Subcutaneous abdominal adipose tissue (tissue), 5 donors: ENCODE data around the gene EGFR.

Source experiments
- H3K27ac ChIP-seq: one replicate; pipeline ENCODE4 v1.7.0; 2013; ENCODE audit warnings: low read depth, mild to moderate bottlenecking, inconsistent platforms, low read length, moderate library complexity
- H3K27me3 ChIP-seq, 5 donors: one replicate each; pipeline ENCODE4 v1.7.0; 2013; ENCODE audit warnings: low read length in 5 of 5, inconsistent platforms in 1 of 5; ENCODE audit not compliant: control insufficient read depth in 5 of 5, insufficient read depth in 4 of 5
- H3K36me3 ChIP-seq, 5 donors: one replicate each; pipeline ENCODE4 v1.7.0; 2013; ENCODE audit warnings: low read length in 5 of 5; ENCODE audit not compliant: control insufficient read depth in 5 of 5, insufficient read depth in 5 of 5
- H3K4me1 ChIP-seq, 5 donors: one replicate each; pipeline ENCODE4 v1.7.0; 2013; ENCODE audit warnings: low read length in 5 of 5, mild to moderate bottlenecking in 3 of 5, moderate library complexity in 1 of 5; ENCODE audit not compliant: control insufficient read depth in 5 of 5, insufficient read depth in 5 of 5
- H3K4me3 ChIP-seq, 5 donors: one replicate each; pipeline ENCODE4 v1.7.0; 2013; ENCODE audit warnings: low read length in 5 of 5, low read depth in 1 of 5
- H3K9ac ChIP-seq, 5 donors: one replicate each; pipeline ENCODE4 v1.7.0; 2013; ENCODE audit warnings: low read length in 5 of 5, mild to moderate bottlenecking in 4 of 5, moderate library complexity in 3 of 5
- H3K9me3 ChIP-seq, 5 donors: one replicate each; pipeline ENCODE4 v1.7.0; 2013; ENCODE audit warnings: low read length in 5 of 5; ENCODE audit not compliant: control insufficient read depth in 5 of 5
- donor health status: healthy.
- donor health status: healthy.
- donor health status: healthy.
- donor health status: healthy.
- donor health status: healthy.

EGFR gene

GRCh38 chr7:55022002-55022985 is 3.5 kb downstream of the EGFR start:
- peaks cover 0 to 4% (median 0%) of the 10 kb centered on the region in 5 donors for H3K27me3 ChIP-seq
- peak overlapping the region; percentile 81 for H3K27ac ChIP-seq
- H3K4me3 ChIP-seq, result peak overlapping the region; percentile 27 to 87 (median 75)
- H3K36me3 ChIP-seq, result no peaks in the 10 kb centered on the region
- peaks cover 2 to 86% (median 73%) of the 10 kb centered on the region in 5 donors for H3K4me1 ChIP-seq
- H3K9me3 ChIP-seq, result no peaks in the 10 kb centered on the region
- peak overlapping the region in 4 of 5 donors; percentile 11 to 90 (median 78) for H3K9ac ChIP-seq

GRCh38 chr7:55023841-55024505 is 5.2 kb downstream of the EGFR start:
- Histone ChIP-seq H3K9ac (no peak overlapping the region), H3K27me3 (no peaks in the 10 kb centered on the region), H3K9me3 (no peaks in the 10 kb centered on the region), H3K36me3 (no peaks in the 10 kb centered on the region), H3K4me1 (peaks cover 2 to 75% (median 68%) of the 10 kb centered on the region in 5 donors), H3K4me3 (no peak overlapping the region), H3K27ac (peak overlapping the region; percentile 74)

- peaks cover 2 to 75% (median 66%) of the 10 kb centered on the region in 5 donors for H3K4me1 ChIP-seq
- H3K27ac ChIP-seq, result peak overlapping the region; percentile 74
Measured at GRCh38 chr7:55024776-55025175, 6.0 kb downstream of the EGFR start.

GRCh38 chr7:55026086-55026790 is 7.4 kb downstream of the EGFR start:
- H3K27ac ChIP-seq, result peak overlapping the region; percentile 74
- no peaks in the 10 kb centered on the region for H3K9me3 ChIP-seq
- H3K9ac ChIP-seq, result peak overlapping the region in 1 of 5 donors; percentile 46
- peaks cover 2 to 66% (median 58%) of the 10 kb centered on the region in 5 donors for H3K4me1 ChIP-seq
- H3K36me3 ChIP-seq, result peaks cover 0 to 3% (median 0%) of the 10 kb centered on the region in 5 donors
- no peaks in the 10 kb centered on the region for H3K27me3 ChIP-seq
- H3K4me3 ChIP-seq, result no peak overlapping the region

More at GRCh38 chr7:55024776-55025175, 6.0 kb downstream of the EGFR start:
- Histone ChIP-seq H3K27me3 (no peaks in the 10 kb centered on the region), H3K9me3 (no peaks in the 10 kb centered on the region), H3K4me3 (no peak overlapping the region), H3K9ac (no peak overlapping the region), H3K36me3 (no peaks in the 10 kb centered on the region)

GRCh38 chr7:55026867-55027490 is 8.2 kb downstream of the EGFR start:
- H3K4me1 ChIP-seq, result peaks cover 0 to 64% (median 51%) of the 10 kb centered on the region in 5 donors
- H3K27me3 ChIP-seq, result no peaks in the 10 kb centered on the region
- H3K9me3 ChIP-seq, result no peaks in the 10 kb centered on the region
- peaks cover 0 to 3% (median 0%) of the 10 kb centered on the region in 5 donors for H3K36me3 ChIP-seq
- H3K27ac ChIP-seq, result peak overlapping the region; percentile 74
- H3K4me3 ChIP-seq, result no peak overlapping the region
- H3K9ac ChIP-seq, result no peak overlapping the region

- Histone ChIP-seq H3K9me3 (no peaks in the 10 kb centered on the region), H3K27me3 (no peaks in the 10 kb centered on the region), H3K4me1 (peaks cover 0 to 62% (median 41%) of the 10 kb centered on the region in 5 donors), H3K4me3 (no peak overlapping the region), H3K27ac (peak overlapping the region; percentile 38), H3K9ac (no peak overlapping the region), H3K36me3 (peaks cover 0 to 3% (median 0%) of the 10 kb centered on the region in 5 donors)
Measured at GRCh38 chr7:55028011-55028410, 9.2 kb downstream of the EGFR start.

GRCh38 chr7:55030314-55030713 is 11.5 kb downstream of the EGFR start:
- peaks cover 0 to 3% (median 0%) of the 10 kb centered on the region in 5 donors for H3K36me3 ChIP-seq
- H3K4me3 ChIP-seq, result no peak overlapping the region
- no peak overlapping the region for H3K27ac ChIP-seq
- no peaks in the 10 kb centered on the region for H3K9me3 ChIP-seq
- no peak overlapping the region for H3K9ac ChIP-seq
- peaks cover 0 to 47% (median 24%) of the 10 kb centered on the region in 5 donors for H3K4me1 ChIP-seq
- no peaks in the 10 kb centered on the region for H3K27me3 ChIP-seq

- no peaks in the 10 kb centered on the region for H3K27me3 ChIP-seq
- peaks cover 0 to 39% (median 21%) of the 10 kb centered on the region in 5 donors for H3K4me1 ChIP-seq
- no peak overlapping the region for H3K4me3 ChIP-seq
- peaks cover 0 to 3% (median 0%) of the 10 kb centered on the region in 5 donors for H3K36me3 ChIP-seq
- no peak overlapping the region for H3K27ac ChIP-seq
- H3K9me3 ChIP-seq, result no peaks in the 10 kb centered on the region
- H3K9ac ChIP-seq, result no peak overlapping the region
Measured at GRCh38 chr7:55031075-55031474, 12.3 kb downstream of the EGFR start.

- Histone ChIP-seq H3K27me3 (no peaks in the 10 kb centered on the region), H3K9ac (peak overlapping the region in 1 of 5 donors; percentile 10), H3K27ac (peak overlapping the region; percentile 9), H3K4me3 (no peak overlapping the region), H3K9me3 (no peaks in the 10 kb centered on the region), H3K36me3 (peaks cover 0 to 3% (median 0%) of the 10 kb centered on the region in 5 donors), H3K4me1 (peaks cover 0 to 35% (median 11%) of the 10 kb centered on the region in 5 donors)
Measured at GRCh38 chr7:55032069-55032699, 13.4 kb downstream of the EGFR start.
